IMR-90 (cell line): Measurements from ENCODE around the gene RPS6KA4. TPM values are rescaled to one million over a fixed set of nuclear protein-coding genes. Genes with fewer than 3 reads are reported as not detected.

Experiments
- ATAC-seq: fragments of 200-7000 bp; cut with Tn5 transposase; 2 replicates; pipeline ENCODE4 v1.9.1; 2020; ENCODE audit warnings: low read depth, mild to moderate bottlenecking, moderate library complexity
- BruUV-seq: library from RNA; stranded (reverse); fragments of 400-500 nt; replicated peaks from 2 replicates; lab custom pipeline; 2021; lab: Mats Ljungman, UMichigan
- CTCF ChIA-PET: fragments of 300-600 bp; formaldehyde crosslinking; extraction: SDS; loops from one replicate; lab custom pipeline; 2021; ENCODE audit warnings: antibody characterized with exemption; lab: Yijun Ruan, JAX
- POLR2A ChIA-PET: fragments of 300-600 bp; sonication (Branson Sonifier 250); formaldehyde crosslinking; loops from one replicate; lab custom pipeline; 2022; ENCODE audit warnings: antibody characterized with exemption; ENCODE audit not compliant: unreplicated experiment; lab: Charles Lee
- DNase-seq: peaks from one replicate; pipeline ENCODE4 v3.0.0; 2013
- H2AFZ ChIP-seq: replicated peaks from 2 replicates; pipeline ENCODE3; 2013; ENCODE audit warnings: low read length, mild to moderate bottlenecking; ENCODE audit not compliant: poor library complexity
- H2AK5ac ChIP-seq: 2 replicates; pipeline ENCODE4 v1.6.1; 2013; ENCODE audit warnings: low read depth, low read length, inconsistent platforms
- H2AK9ac ChIP-seq: replicated peaks from 2 replicates; pipeline ENCODE3; 2013; ENCODE audit warnings: mild to moderate bottlenecking, low read depth, low read length, moderate library complexity; ENCODE audit not compliant: poor library complexity
- H2BK120ac ChIP-seq: 2 replicates; pipeline ENCODE4 v1.6.1; 2013; ENCODE audit warnings: low read depth, low read length, inconsistent platforms
- H2BK15ac ChIP-seq: 3 replicates; pipeline ENCODE4 v1.6.1; 2013; ENCODE audit warnings: low read depth, low read length, inconsistent platforms
- H2BK20ac ChIP-seq: 2 replicates; pipeline ENCODE4 v1.6.1; 2013; ENCODE audit warnings: low read depth, mild to moderate bottlenecking, inconsistent platforms, low read length, moderate library complexity
- H2BK5ac ChIP-seq: 2 replicates; pipeline ENCODE4 v1.6.1; 2013; ENCODE audit warnings: mild to moderate bottlenecking, low read depth, low read length, inconsistent platforms; ENCODE audit not compliant: poor library complexity, severe bottlenecking
- H3K14ac ChIP-seq: replicated peaks from 2 replicates; pipeline ENCODE4 v1.6.1; 2013; ENCODE audit warnings: low read depth, low read length, inconsistent platforms
- H3K18ac ChIP-seq: 2 replicates; pipeline ENCODE4 v1.6.1; 2013; ENCODE audit warnings: low read depth, low read length, control low read depth
- H3K23ac ChIP-seq: 2 replicates; pipeline ENCODE4 v1.6.1; 2013; ENCODE audit warnings: low read depth, low read length, inconsistent platforms
- H3K27ac ChIP-seq: 2 replicates; pipeline ENCODE4 v1.5.1; 2013; ENCODE audit warnings: mild to moderate bottlenecking, control low read depth, low read length; ENCODE audit not compliant: insufficient read depth
- H3K27me3 ChIP-seq: 2 replicates; pipeline ENCODE4 v1.6.1; 2013; ENCODE audit warnings: low read length; ENCODE audit not compliant: control insufficient read depth, insufficient read depth
- H3K36me3 ChIP-seq: 2 replicates; pipeline ENCODE4 v1.6.1; 2013; ENCODE audit warnings: low read length, mixed read lengths; ENCODE audit not compliant: control insufficient read depth, insufficient read depth
- H3K4ac ChIP-seq: 2 replicates; pipeline ENCODE4 v1.6.1; 2013; ENCODE audit warnings: low read depth, low read length, inconsistent platforms
- H3K4me1 ChIP-seq: 2 replicates; pipeline ENCODE4 v1.6.1; 2013; ENCODE audit warnings: low read length, mixed read lengths; ENCODE audit not compliant: control insufficient read depth, insufficient read depth
- H3K4me2 ChIP-seq: 2 replicates; pipeline ENCODE4 v1.6.1; 2013; ENCODE audit warnings: low read depth, mild to moderate bottlenecking, control low read depth, low read length, moderate library complexity
- H3K4me3 ChIP-seq: 2 replicates; pipeline ENCODE4 v1.5.1; 2013; ENCODE audit warnings: low read depth, mild to moderate bottlenecking, control low read depth, low read length, moderate library complexity; ENCODE audit not compliant: insufficient read depth
- H3K56ac ChIP-seq: 2 replicates; pipeline ENCODE4 v1.6.1; 2013; ENCODE audit warnings: low read length, inconsistent platforms; ENCODE audit not compliant: insufficient read depth; ENCODE audit errors: extremely low read depth
- H3K79me1 ChIP-seq, 2 experiments: 2 replicates each; pipeline ENCODE4 v1.6.1; 2013; ENCODE audit warnings: low read length in 2 of 2, inconsistent platforms in 1 of 2, low read depth in 1 of 2
- H3K9ac ChIP-seq: 2 replicates; pipeline ENCODE4 v1.6.1; 2013; ENCODE audit warnings: low read depth, low read length, control low read depth
- H3K9me1 ChIP-seq: 2 replicates; pipeline ENCODE4 v1.6.1; 2013; ENCODE audit warnings: low read length, inconsistent platforms; ENCODE audit not compliant: insufficient read depth
- H3K9me3 ChIP-seq: 2 replicates; pipeline ENCODE4 v1.6.1; 2013; ENCODE audit warnings: low read length; ENCODE audit not compliant: control insufficient read depth, insufficient read depth
- H4K20me1 ChIP-seq: 2 replicates; pipeline ENCODE4 v1.6.1; 2013; ENCODE audit warnings: low read length, inconsistent platforms; ENCODE audit not compliant: insufficient read depth
- H4K5ac ChIP-seq: 2 replicates; pipeline ENCODE4 v1.6.1; 2013; ENCODE audit warnings: mild to moderate bottlenecking, low read depth, low read length, control low read depth
- H4K8ac ChIP-seq, 2 experiments: 2 replicates each; pipeline ENCODE4 v1.6.1; 2013; ENCODE audit warnings: low read depth in 2 of 2, low read length in 2 of 2, control low read depth in 1 of 2, inconsistent platforms in 1 of 2
- H4K91ac ChIP-seq: 2 replicates; pipeline ENCODE4 v1.6.1; 2013; ENCODE audit warnings: low read depth, low read length, inconsistent platforms; ENCODE audit not compliant: insufficient read depth
- CEBPB ChIP-seq: IDR thresholded peaks from 2 replicates; pipeline ENCODE4 v1.6.1; 2012; ENCODE audit warnings: low read depth, low read length, improper control_type of control experiment
- CHD1 ChIP-seq: IDR thresholded peaks from 2 replicates; pipeline ENCODE4 v1.6.1; 2012; ENCODE audit warnings: low read depth, low read length, improper control_type of control experiment
- MAFK ChIP-seq: IDR thresholded peaks from 2 replicates; pipeline ENCODE4 v1.6.1; 2012; ENCODE audit warnings: low read depth, low read length, improper control_type of control experiment
- MAZ ChIP-seq: IDR thresholded peaks from 2 replicates; pipeline ENCODE4 v1.6.1; 2012; ENCODE audit warnings: low read depth, mild to moderate bottlenecking, low read length, improper control_type of control experiment, moderate library complexity, borderline replicate concordance
- MXI1 ChIP-seq: IDR thresholded peaks from 2 replicates; pipeline ENCODE4 v1.6.1; 2012; ENCODE audit warnings: low read depth, mild to moderate bottlenecking, low read length, moderate library complexity, borderline replicate concordance
- NFE2L2 ChIP-seq: fragments of 150-350 bp; IDR thresholded peaks from 2 replicates; pipeline ENCODE4 v1.6.1; 2016; ENCODE audit warnings: low read depth, mild to moderate bottlenecking, low read length
- POLR2A ChIP-seq: IDR thresholded peaks from 2 replicates; pipeline ENCODE4 v1.6.1; 2012; ENCODE audit warnings: mild to moderate bottlenecking, low read depth, low read length
- RAD21 ChIP-seq: IDR thresholded peaks from 2 replicates; pipeline ENCODE4 v1.6.1; 2012; ENCODE audit warnings: low read length, improper control_type of control experiment
- RCOR1 ChIP-seq: IDR thresholded peaks from 2 replicates; pipeline ENCODE4 v1.6.1; 2012; ENCODE audit warnings: mild to moderate bottlenecking, low read length, improper control_type of control experiment; ENCODE audit not compliant: insufficient replicate concordance
- RFX5 ChIP-seq: IDR thresholded peaks from 2 replicates; pipeline ENCODE4 v1.8.0; 2012; ENCODE audit warnings: low read depth, mild to moderate bottlenecking, low read length, moderate library complexity
- SMC3 ChIP-seq: fragments of 150-350 bp; IDR thresholded peaks from 2 replicates; pipeline ENCODE4 v1.6.1; 2016; ENCODE audit warnings: low read depth, mild to moderate bottlenecking, antibody characterized with exemption, low read length, moderate library complexity
- USF2 ChIP-seq: fragments of 150-350 bp; IDR thresholded peaks from 2 replicates; pipeline ENCODE4 v1.6.1; 2017; ENCODE audit warnings: mild to moderate bottlenecking, antibody characterized with exemption, low read length, low read depth
- WGBS, 2 experiments: methylation state at CpG; one replicate each; pipeline versions ENCODE4 v1.1.5 to v1.1.7; 2013; ENCODE audit warnings: missing lambda C conversion rate in 2 of 2; ENCODE audit not compliant: insufficient read length in 1 of 2; ENCODE audit errors: extremely low coverage in 2 of 2; 5-methylcytosine and 5-hydroxymethylcytosine counted together
- dilution Hi-C: fragments of 300-500 bp; cut with HindIII; formaldehyde crosslinking; loops from one replicate; pipeline ENCODE4 v1.14.3; 2018; ENCODE audit warnings: low sequenced_read_pairs; ENCODE audit not compliant: unreplicated experiment
- in situ Hi-C: fragments of 300-500 bp; cut with MboI; formaldehyde crosslinking; loops from 3 replicates; pipeline ENCODE4 v1.14.3; 2019; ENCODE audit warnings: low sequenced_read_pairs, inconsistent platforms, mixed read lengths
- intact Hi-C: fragments of 100-400 bp; cut with micrococcal nuclease; formaldehyde crosslinking; loops from 2 replicates; pipeline ENCODE4 v1.10.0; 2022
- polyA plus RNA-seq, 3 experiments: library from polyadenylated mRNA; depleted of rRNA; stranded (reverse); fragments of >200 nt; gene quantifications; 2 replicates each; pipeline ENCODE4 v1.2.3, GENCODE V29; 2012; ENCODE audit warnings: low replicate concordance in 1 of 3
- total RNA-seq: library from RNA; depleted of rRNA; stranded (reverse); fragments of >200 nt; gene quantifications from 2 replicates; pipeline ENCODE4 v1.2.3, GENCODE V29; 2012
- TF ChIP-seq, protein P1 (sequence below): conservative IDR thresholded peaks from 2 replicates; pipeline ENCODE4 v1.5.1; 2012; ENCODE audit warnings: mild to moderate bottlenecking, low read depth, low read length, improper control_type of control experiment

RPS6KA4 gene
- total and polyA plus RNA-seq, 2 of the 4 experiments (the other 2 are of a cell fraction): 38.8 to 52.9 TPM

DNA sequence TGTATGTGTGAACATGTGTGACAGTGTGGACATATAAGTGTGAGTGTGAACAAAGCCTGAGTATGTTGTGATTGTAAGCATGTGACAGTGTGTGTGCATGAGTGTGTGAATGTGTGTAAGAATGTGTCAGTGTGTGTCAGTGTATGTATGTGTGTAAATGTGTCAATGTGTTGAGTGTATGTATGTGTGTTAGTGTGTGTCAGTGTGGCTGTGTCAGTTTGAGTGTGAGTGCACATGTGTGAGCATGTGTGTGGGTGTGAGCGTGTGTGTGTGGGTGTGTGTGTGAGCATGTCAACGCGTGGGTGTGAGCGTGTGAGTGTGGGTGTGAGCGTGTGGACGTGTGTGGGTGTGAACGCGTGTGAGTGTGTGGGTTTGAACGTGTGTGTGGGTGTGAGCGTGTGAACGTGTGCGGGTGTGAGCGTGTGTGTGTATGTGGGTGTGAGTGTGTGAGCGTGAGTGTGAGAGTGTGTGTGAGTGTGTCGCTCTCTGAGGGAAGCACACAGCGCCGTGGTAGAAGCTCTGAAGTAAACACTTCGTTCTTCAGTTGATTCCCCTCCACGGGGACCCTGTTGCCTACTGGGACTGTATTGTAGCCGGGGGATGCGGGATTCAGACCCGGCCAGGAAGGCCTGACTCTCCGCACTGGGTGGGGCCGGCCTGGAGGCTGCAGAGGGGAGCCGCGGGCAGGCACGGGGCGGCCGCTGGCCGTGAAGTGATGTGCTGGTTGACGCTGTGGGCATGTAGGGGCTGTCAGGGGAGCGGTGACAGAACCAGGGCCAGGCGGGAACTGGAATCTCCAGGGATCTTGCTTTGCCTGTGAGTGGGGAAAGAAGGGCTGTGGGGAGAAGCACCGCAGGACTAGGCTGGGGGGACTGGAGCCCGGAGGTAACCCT is 21.1 kb downstream of the RPS6KA4 start:
- Histone ChIP-seq H3K27me3 (peaks cover 31% of the 10 kb centered on the region), H3K4ac (no peak overlapping the region), H3K9me3 (no peaks in the 10 kb centered on the region), H2AK5ac (no peak overlapping the region), H3K56ac (no peak overlapping the region), H4K91ac (no peak overlapping the region), H3K9ac (no peak overlapping the region), H2BK120ac (no peak overlapping the region), H3K4me2 (no peak overlapping the region), H2AK9ac (peak overlapping the region; percentile 70), H3K4me1 (no peaks in the 10 kb centered on the region), H2BK5ac (peak overlapping the region; percentile 41), H4K8ac (no peak overlapping the region), H3K36me3 (no peaks in the 10 kb centered on the region), H3K18ac (no peak overlapping the region), H4K20me1 (no peaks in the 10 kb centered on the region), H3K4me3 (no peak overlapping the region), H4K5ac (no peak overlapping the region), H2AFZ (peak overlapping the region; percentile 70), H2BK20ac (no peak overlapping the region), H2BK15ac (no peak overlapping the region), H3K23ac (0 out of 2 replicates have a peak overlapping the region, but pooled peaks have one; percentile 9), H3K27ac (no peak overlapping the region), H3K79me1 (no peaks in the 10 kb centered on the region), H3K14ac (no peak overlapping the region), H3K9me1 (0 out of 2 replicates have a peak, but pooled peaks cover 3% of the 10 kb centered on the region)
- WGBS, 2 experiments: 51% methylated on average over 28 of the region's 35 CpGs; no CpG with 5 or more reads in 1 of the 2 experiments
- DNase-seq: no peak
- BruUV-seq: no TSS peak
- no peak for TF ChIP-seq SMC3
- TF ChIP-seq, protein P1, sequence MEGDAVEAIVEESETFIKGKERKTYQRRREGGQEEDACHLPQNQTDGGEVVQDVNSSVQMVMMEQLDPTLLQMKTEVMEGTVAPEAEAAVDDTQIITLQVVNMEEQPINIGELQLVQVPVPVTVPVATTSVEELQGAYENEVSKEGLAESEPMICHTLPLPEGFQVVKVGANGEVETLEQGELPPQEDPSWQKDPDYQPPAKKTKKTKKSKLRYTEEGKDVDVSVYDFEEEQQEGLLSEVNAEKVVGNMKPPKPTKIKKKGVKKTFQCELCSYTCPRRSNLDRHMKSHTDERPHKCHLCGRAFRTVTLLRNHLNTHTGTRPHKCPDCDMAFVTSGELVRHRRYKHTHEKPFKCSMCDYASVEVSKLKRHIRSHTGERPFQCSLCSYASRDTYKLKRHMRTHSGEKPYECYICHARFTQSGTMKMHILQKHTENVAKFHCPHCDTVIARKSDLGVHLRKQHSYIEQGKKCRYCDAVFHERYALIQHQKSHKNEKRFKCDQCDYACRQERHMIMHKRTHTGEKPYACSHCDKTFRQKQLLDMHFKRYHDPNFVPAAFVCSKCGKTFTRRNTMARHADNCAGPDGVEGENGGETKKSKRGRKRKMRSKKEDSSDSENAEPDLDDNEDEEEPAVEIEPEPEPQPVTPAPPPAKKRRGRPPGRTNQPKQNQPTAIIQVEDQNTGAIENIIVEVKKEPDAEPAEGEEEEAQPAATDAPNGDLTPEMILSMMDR: no peak
- no peak for TF ChIP-seq POLR2A
- no peak for TF ChIP-seq RCOR1
- no peak for TF ChIP-seq NFE2L2
- no peak for TF ChIP-seq USF2
- no peak for TF ChIP-seq RAD21
- no peak for TF ChIP-seq MAZ
- no peak for TF ChIP-seq MAFK
- TF ChIP-seq CEBPB: no peak
- TF ChIP-seq CHD1: no peak
- no peak for TF ChIP-seq RFX5
- no peak for TF ChIP-seq MXI1
- intact Hi-C loops: loop anchor here (5.0 kb wide), 1 partner anchor 67 kb away; no protein-coding TSS in a partner anchor
- 0 out of 2 replicates have a peak, but pooled peaks have one; percentile 33 for ATAC-seq
- ChIA-PET CTCF (no interaction called here), POLR2A (no interaction called here)
- dilution Hi-C loops: no loop called here
- in situ Hi-C loops: no loop called here
